HG03460 (cell line): ENCODE results near the gene SFI1.
"Not testable (repeated sequence)": the region's sequence is repeated elsewhere in the genome, so short reads cannot be mapped to it uniquely, and the experiment has no call there.

Experiments
- ATAC-seq: cut with Tn5 transposase; IDR thresholded peaks from one replicate; pipeline ENCODE4 v1.9.1; 2021; ENCODE audit not compliant: unreplicated experiment

Gene SFI1

GRCh38 chr22:31496007-31496734 is at the start of gene SFI1:
SFI1 (plus strand) TSS chr22:31496536; CDS start chr22:31508285, 11,749 bp downstream.
- peak; percentile 69 for ATAC-seq

- ATAC-seq, result no peak
Observed at GRCh38 chr22:31446767-31447166, 49.6 kb upstream of the SFI1 start.

GRCh38 chr22:31447337-31447736 is 49.0 kb upstream of the SFI1 start:
- no peak for ATAC-seq

GRCh38 chr22:31448382-31448781 is 48.0 kb upstream of the SFI1 start:
- no peak for ATAC-seq

- ATAC-seq, result no peak
Observed at GRCh38 chr22:31449506-31449905, 46.8 kb upstream of the SFI1 start.

GRCh38 chr22:31451709-31452571 is 44.4 kb upstream of the SFI1 start:
- ATAC-seq, result no peak

- ATAC-seq, result no peak
Observed at GRCh38 chr22:31461699-31462098, 34.6 kb upstream of the SFI1 start.

- ATAC-seq, result no peak
Observed at GRCh38 chr22:31465307-31465706, 31.0 kb upstream of the SFI1 start.

- ATAC-seq, result no peak
Observed at GRCh38 chr22:31474743-31475142, 21.6 kb upstream of the SFI1 start.

- ATAC-seq, result no peak
Observed at GRCh38 chr22:31475800-31476199, 20.5 kb upstream of the SFI1 start.

GRCh38 chr22:31477329-31477728 is 19.0 kb upstream of the SFI1 start:
- no peak for ATAC-seq

GRCh38 chr22:31481129-31481528 is 15.2 kb upstream of the SFI1 start:
- ATAC-seq, result no peak

GRCh38 chr22:31482470-31482869 is 13.9 kb upstream of the SFI1 start:
- not testable (repeated sequence) for ATAC-seq

- not testable (repeated sequence) for ATAC-seq
Observed at GRCh38 chr22:31486369-31486768, 10.0 kb upstream of the SFI1 start.

GRCh38 chr22:31486951-31487350 is 9.4 kb upstream of the SFI1 start:
- no peak for ATAC-seq

- no peak for ATAC-seq
Observed at GRCh38 chr22:31488346-31488883, 7.9 kb upstream of the SFI1 start.

GRCh38 chr22:31488988-31489617 is 7.2 kb upstream of the SFI1 start:
- ATAC-seq, result no peak

- ATAC-seq, result peak; percentile 44
Observed at GRCh38 chr22:31489632-31490495, 6.5 kb upstream of the SFI1 start, which contains the start of gene EIF4ENIF1. EIF4ENIF1 (minus strand) TSS chr22:31489842; CDS start chr22:31488718, 1,124 bp downstream.

GRCh38 chr22:31490496-31490925 is 5.8 kb upstream of the SFI1 start:
- ATAC-seq, result peak; percentile 60
